SK-N-MC (cell line): ENCODE data around the gene TMEM115.

Experiments used
- DNase-seq: peaks from one replicate; pipeline ENCODE4 v3.0.0-alpha.2; 2011; ENCODE audit warnings: low read depth, low spot score
- H3K27ac ChIP-seq: fragments of 200-600 bp; sonication (generic); 2 replicates; pipeline ENCODE4 v1.5.1; 2016; ENCODE audit warnings: mixed run types
- H3K36me3 ChIP-seq: fragments of 200-600 bp; sonication (generic); 2 replicates; pipeline ENCODE4 v1.6.1; 2017; ENCODE audit warnings: antibody characterized with exemption, low read length, mixed read lengths; ENCODE audit not compliant: insufficient read depth
- H3K4me3 ChIP-seq: fragments of 200-600 bp; sonication (generic); 2 replicates; pipeline ENCODE4 v1.5.1; 2016
- H3K9ac ChIP-seq: fragments of 200-600 bp; sonication (generic); 2 replicates; pipeline ENCODE4 v1.8.0; 2017; ENCODE audit warnings: mixed run types, mixed read lengths; ENCODE audit not compliant: insufficient read length
- H3K9me3 ChIP-seq: fragments of 200-600 bp; sonication (generic); 2 replicates; pipeline ENCODE4 v1.6.1; 2017; ENCODE audit warnings: low read depth, mild to moderate bottlenecking, antibody characterized with exemption, low read length, moderate library complexity, mixed read lengths
- EZH2 ChIP-seq: fragments of 200-600 bp; sonication (generic); IDR thresholded peaks from one replicate; pipeline ENCODE4 v1.6.1; 2017; ENCODE audit warnings: antibody characterized with exemption
- FOXP2 ChIP-seq: optimal IDR thresholded peaks from 2 replicates; pipeline ENCODE3; 2011; ENCODE audit warnings: mild to moderate bottlenecking, moderate library complexity; ENCODE audit not compliant: insufficient read depth; ENCODE audit errors: extremely low read length, control extremely low read depth
- POLR2AphosphoS5 ChIP-seq: IDR thresholded peaks from 2 replicates; pipeline ENCODE4 v1.6.1; 2012; ENCODE audit warnings: mild to moderate bottlenecking, low read depth, low read length, borderline replicate concordance

The TMEM115 gene

DNA sequence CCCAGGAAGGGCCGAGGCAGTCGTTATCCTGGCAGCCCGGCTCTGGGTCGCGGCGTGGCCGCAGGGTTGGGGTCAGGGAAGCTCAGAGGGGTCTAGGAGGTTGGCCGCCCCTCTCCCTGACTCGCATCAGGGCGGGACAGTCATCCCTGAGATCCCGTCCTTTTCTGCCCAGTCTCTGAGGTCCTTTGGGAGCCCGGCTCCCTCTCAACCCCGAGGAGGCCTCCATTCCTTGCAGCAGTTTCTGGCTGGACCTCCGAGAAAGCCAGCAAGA, 37.3 kb downstream of the TMEM115 start:
- DNase-seq: no peak
- Histone ChIP-seq H3K36me3 (peaks cover 15% of the 10 kb centered on the region; the same call in 1 of the 2 replicates), H3K9me3 (no peaks in the 10 kb centered on the region), H3K9ac (no peak overlapping the region), H3K4me3 (peak overlapping the region; percentile 83), H3K27ac (no peak overlapping the region)
- TF ChIP-seq FOXP2 (no peak), EZH2 (no peak), POLR2AphosphoS5 (no peak)

DNA sequence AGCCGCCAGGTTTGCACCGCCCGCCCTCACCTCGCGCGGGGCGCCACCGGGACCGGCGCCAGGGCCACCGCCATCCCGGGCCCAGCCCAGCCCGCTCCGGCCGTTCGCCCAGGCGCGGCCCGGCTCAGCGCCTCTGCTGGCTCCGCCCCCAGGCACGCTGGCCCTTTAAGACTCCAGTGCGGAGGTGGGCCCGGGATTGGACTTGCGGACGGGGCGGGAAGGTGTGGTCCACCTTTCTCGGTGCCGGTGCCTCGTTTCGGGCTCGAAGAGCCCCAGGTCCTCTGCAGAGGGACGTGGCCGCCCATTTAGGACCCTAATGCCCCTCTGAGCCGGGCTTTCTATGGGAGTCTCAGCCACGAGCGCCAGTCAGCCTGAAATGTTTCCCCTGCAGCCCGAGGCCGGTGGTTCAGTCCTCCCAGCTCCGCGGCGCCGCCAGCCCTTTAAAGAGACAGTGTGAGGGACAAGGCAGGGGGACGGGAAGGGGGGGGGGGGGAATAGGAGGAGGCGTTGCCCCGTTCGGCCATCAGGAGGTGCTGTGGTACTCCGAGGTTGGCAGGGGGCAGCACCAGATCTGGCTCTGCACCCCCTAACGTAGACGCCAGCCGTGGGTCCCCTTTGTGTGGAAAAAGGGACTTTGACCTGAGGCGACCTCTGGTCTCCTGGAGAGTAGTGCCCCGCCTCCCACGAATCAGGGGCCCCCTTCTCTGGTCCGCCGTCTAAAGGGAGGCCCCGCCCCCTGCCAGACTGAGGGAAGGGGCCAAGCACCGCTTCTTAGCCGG, 37.8 kb downstream of the TMEM115 start:
- H3K27ac ChIP-seq: peak overlapping the region; percentile 95
- peak overlapping the region; percentile 83 for H3K4me3 ChIP-seq
- TF ChIP-seq POLR2AphosphoS5 (no peak; the same call in 1 of the 2 replicates), EZH2 (no peak), FOXP2 (no peak)
- no peaks in the 10 kb centered on the region for H3K9me3 ChIP-seq
- peak overlapping the region; percentile 97 for H3K9ac ChIP-seq
- DNase-seq: peak; percentile 45
- H3K36me3 ChIP-seq: peaks cover 15% of the 10 kb centered on the region; the same call in 1 of the 2 replicates

DNA sequence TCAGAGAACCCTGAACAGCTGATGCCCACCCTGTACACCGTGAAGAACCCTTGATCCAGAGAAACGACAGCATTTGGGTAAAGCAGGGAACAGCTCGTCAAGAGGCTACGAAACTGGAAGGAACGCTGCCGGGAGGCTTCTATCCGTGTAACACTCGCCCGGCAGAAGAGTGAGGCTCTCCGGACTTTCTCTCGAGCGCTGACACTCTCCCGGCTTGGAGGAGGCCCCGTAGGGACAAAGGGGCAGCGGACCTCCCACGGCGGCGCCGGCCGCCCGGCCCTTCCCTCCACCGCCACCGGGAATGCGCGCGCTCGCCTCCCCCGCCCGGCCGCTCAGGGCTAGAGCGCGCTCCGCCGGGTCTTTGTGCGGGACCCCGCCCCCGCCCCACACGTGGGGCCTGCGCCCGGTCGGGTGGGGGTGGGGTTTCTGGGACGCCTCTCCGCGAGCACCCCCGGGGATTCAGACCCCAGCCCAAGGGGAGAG, 38.4 kb downstream of the TMEM115 start:
- Histone ChIP-seq H3K27ac (peak overlapping the region; percentile 95), H3K4me3 (peak overlapping the region; percentile 83), H3K9ac (peak overlapping the region; percentile 97), H3K36me3 (peaks cover 15% of the 10 kb centered on the region; the same call in 1 of the 2 replicates), H3K9me3 (no peaks in the 10 kb centered on the region)
- no peak for TF ChIP-seq EZH2
- no peak for TF ChIP-seq POLR2AphosphoS5
- no peak for TF ChIP-seq FOXP2
- no peak for DNase-seq

DNA sequence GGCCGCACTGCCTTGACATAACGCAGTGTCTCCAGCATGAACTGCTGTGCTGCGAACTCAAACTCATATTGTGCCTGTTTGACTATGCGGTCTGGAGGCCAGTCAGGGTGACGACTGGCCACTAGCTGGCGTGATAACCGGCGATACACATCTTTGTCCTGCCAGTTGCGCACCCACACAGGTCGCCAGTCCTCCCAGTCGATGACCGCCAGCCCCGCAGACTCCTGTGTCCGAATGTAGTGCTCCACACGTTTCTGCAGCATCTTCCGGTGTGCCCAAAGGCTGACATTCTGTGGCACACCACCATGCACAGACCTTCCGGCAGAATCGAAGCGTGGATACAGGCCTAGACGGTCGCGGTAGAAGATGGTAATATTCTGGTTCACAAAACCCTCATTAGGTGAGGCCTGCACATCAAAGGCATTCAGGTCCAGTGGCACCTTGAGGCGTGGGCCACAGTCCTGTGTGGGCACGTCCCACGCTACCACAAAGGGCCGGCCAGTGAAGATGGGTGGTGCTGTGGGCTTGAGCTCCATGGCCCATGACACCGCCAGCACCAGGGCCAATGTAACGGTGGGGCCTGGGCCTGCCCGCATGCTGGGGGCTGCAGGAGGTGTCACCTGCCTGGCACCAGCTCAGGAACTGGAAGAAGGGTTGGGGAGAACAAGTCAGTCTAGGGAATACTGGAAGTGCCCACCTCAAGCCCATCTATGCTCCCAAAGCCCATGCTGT, 39.3 kb downstream of the TMEM115 start:
- Histone ChIP-seq H3K27ac (peak overlapping the region; percentile 31; the same call in 1 of the 2 replicates), H3K36me3 (peaks cover 15% of the 10 kb centered on the region; the same call in 1 of the 2 replicates), H3K4me3 (peak overlapping the region; percentile 83), H3K9ac (peak overlapping the region; percentile 97), H3K9me3 (no peaks in the 10 kb centered on the region)
- DNase-seq: no peak
- TF ChIP-seq FOXP2 (no peak), EZH2 (no peak), POLR2AphosphoS5 (no peak)

DNA sequence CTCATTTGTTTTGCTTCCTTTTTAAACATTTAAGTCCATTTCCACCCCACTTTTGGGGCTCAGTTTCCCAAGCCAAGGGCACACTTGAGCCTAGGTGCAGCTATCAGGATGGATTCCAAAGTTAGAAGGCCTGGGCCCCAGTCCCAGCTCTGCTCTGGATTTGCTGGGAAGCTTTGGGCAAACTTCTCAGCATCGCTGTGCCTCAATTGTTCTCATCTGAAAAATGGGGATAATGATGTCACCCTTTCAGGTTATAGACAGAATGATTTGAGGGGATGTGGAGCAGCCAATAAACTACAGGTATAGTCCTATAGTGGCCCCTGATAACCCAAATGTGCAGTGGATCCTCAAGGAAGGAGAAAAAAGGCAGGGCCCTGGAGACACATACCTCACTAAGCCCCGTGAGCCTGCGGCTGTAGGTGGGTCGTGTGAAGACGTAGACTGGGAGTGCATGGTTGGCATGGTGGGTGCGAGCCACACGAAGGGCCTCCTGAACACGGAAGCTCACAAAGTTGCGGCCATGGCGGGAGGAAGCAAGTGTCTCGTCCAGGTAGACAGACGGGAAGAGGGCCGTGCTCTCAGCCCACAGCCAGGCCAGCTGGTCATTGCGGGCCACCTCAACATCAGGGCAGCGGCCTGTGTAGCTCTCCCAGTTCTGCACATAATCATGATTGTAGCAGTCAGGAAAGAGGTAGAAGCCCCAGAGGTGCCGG, 40.0 kb downstream of the TMEM115 start:
- Histone ChIP-seq H3K4me3 (no peak overlapping the region), H3K36me3 (peaks cover 15% of the 10 kb centered on the region; the same call in 1 of the 2 replicates), H3K27ac (no peak overlapping the region), H3K9ac (no peak overlapping the region), H3K9me3 (no peaks in the 10 kb centered on the region)
- no peak for TF ChIP-seq POLR2AphosphoS5
- TF ChIP-seq FOXP2: no peak
- TF ChIP-seq EZH2: no peak
- no peak for DNase-seq

DNA sequence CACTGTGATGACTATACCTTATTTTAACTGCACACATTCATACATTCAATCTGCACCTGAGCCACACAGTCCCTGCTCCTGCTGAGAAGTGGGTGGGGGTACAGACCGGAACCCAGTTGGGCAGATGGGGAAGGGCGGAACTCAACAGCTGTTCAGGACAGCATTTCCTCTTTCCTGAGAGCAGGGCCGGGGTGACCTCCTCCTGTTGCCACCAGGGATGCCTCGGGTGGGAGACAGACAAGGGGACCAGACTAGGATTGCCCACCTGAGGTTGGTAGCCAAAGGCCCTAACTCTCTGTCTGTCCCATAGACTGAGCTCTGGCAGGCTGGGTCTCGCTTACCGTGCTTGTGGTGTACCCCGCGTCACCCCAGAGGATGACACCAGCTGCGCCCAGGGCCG, 40.7 kb downstream of the TMEM115 start:
- DNase-seq: no peak
- Histone ChIP-seq H3K9me3 (no peaks in the 10 kb centered on the region), H3K27ac (no peak overlapping the region), H3K4me3 (no peak overlapping the region), H3K9ac (no peak overlapping the region), H3K36me3 (peaks cover 15% of the 10 kb centered on the region; the same call in 1 of the 2 replicates)
- TF ChIP-seq EZH2 (no peak), FOXP2 (no peak), POLR2AphosphoS5 (no peak)

DNA sequence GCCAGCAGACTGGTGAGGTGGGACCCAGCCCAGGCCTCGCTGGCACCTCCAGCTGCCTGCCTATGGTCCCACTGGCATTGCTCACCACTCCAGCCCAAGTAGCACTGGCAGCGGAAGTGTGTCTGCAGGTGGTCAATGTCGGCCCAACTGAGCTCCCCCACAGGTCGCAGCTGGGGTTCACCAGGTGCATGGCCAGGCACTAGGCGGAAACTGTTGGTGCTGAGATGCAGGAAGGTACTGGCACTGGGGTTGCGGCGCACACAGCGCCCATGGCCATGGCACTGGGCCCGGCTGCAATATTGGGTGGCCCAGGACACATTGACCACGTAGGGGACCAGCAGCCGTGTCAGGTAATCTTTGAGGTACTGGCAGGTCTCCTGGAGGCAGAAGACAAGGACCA, 41.2 kb downstream of the TMEM115 start:
- TF ChIP-seq FOXP2 (no peak), POLR2AphosphoS5 (no peak), EZH2 (no peak)
- Histone ChIP-seq H3K4me3 (no peak overlapping the region), H3K27ac (no peak overlapping the region), H3K36me3 (peaks cover 15% of the 10 kb centered on the region; the same call in 1 of the 2 replicates), H3K9me3 (no peaks in the 10 kb centered on the region), H3K9ac (no peak overlapping the region)
- DNase-seq: no peak

DNA sequence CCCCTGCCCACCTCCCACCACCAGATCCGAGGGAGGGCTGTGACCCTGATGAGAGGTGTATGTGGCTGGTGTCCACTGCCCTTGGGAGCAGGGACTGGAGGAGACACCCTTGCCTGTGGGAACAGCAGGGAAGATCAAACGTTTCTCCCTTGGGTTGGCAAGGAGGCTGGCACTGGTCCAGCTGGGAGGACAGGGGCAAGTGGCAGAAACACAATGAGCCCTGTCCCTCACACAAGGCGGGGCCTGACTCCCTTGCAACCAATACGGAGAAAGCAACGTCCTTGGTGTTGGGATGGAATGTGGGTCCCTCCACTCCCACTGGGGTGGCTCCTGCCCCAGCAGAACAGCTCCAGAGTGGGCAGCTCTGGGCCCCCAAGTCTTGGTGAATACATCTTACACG, 42.0 kb downstream of the TMEM115 start:
- TF ChIP-seq EZH2 (no peak), FOXP2 (no peak), POLR2AphosphoS5 (no peak)
- H3K4me3 ChIP-seq: no peak overlapping the region
- H3K9me3 ChIP-seq: no peaks in the 10 kb centered on the region
- peaks cover 15% of the 10 kb centered on the region; the same call in 1 of the 2 replicates for H3K36me3 ChIP-seq
- H3K9ac ChIP-seq: no peak overlapping the region
- H3K27ac ChIP-seq: no peak overlapping the region
- no peak for DNase-seq
